Measurements from ENCODE around the gene GPR146. TPM values are rescaled to one million over a fixed set of nuclear protein-coding genes. Genes with fewer than 3 reads are reported as not detected.

The GPR146 gene
- total and polyA plus RNA-seq, 2 of the 8 experiments (the other 6 are each of a cell fraction or from before 2014, with no cell fraction given), result 1.8 to 2.7 TPM

- CTCF ChIA-PET (ENCODE audit: partially characterized antibody), result interaction anchor here (0.8 to 5.6 kb wide), 7 partner anchors 12 to 183 kb away, joined by 3 to 21 read pairs (median 4); no protein-coding TSS in a partner anchor
- Histone ChIP-seq H3K4me2 (ENCODE audit: insufficient read depth in 1 of 2, low read depth in 2 of 2, low read length in 2 of 2) (no peak overlapping the region), H3K4ac (replicated peaks; ENCODE audit: insufficient read length, low read depth, low read length) (no peak overlapping the region), H3K18ac (ENCODE audit: extremely low read depth, low read length) (no peak overlapping the region), H3K36me3 (ENCODE audit: control insufficient read depth in 2 of 4, insufficient read depth in 4 of 4, low read length in 3 of 4) (peaks cover 0 to 4% (median 0%) of the 10 kb centered on the region in 4 experiments; a peak in 2 of 8 replicates), H3K9me3 (ENCODE audit: insufficient read depth in 2 of 2, low read depth in 1 of 2, low read length in 1 of 2) (no peaks in the 10 kb centered on the region), H3K23ac (ENCODE audit: insufficient read length) (no peak overlapping the region), H3K23me2 (ENCODE audit: low read depth, low read length) (no peaks in the 10 kb centered on the region), H3K79me2 (ENCODE audit: control insufficient read depth in 1 of 2, insufficient read depth in 2 of 2, low read length in 2 of 2) (peaks cover 0 to 2% of the 10 kb centered on the region in 2 experiments; a peak in 1 of 4 replicates), H2BK12ac (ENCODE audit: low read depth, low read length) (no peak overlapping the region), H3K9ac (replicated peaks in 1 of 4; ENCODE audit: extremely low read depth in 1 of 4, low read depth in 3 of 4, low read length in 3 of 4) (no peak overlapping the region), H3K56ac (replicated peaks; ENCODE audit: insufficient read length, low read depth, low read length) (no peak overlapping the region), H4K20me1 (replicated peaks in 1 of 2; ENCODE audit: control insufficient read depth in 1 of 2, insufficient read depth in 2 of 2, low read length in 2 of 2) (peaks cover 5 to 19% of the 10 kb centered on the region in 2 experiments), H2BK15ac (ENCODE audit: low read length) (no peak overlapping the region), H3K4me1 (replicated peaks in 1 of 4; ENCODE audit: control insufficient read depth in 3 of 4, insufficient read depth in 4 of 4, low read length in 3 of 4) (peaks cover 0 to 7% (median 3%) of the 10 kb centered on the region in 4 experiments; a peak in 4 of 7 replicates), H2BK120ac (replicated peaks; ENCODE audit: low read depth, low read length) (no peak overlapping the region), H3K27ac (ENCODE audit: low read depth, low read length) (no peak overlapping the region), H2BK5ac (ENCODE audit: low read depth, low read length) (no peak overlapping the region), H2AK5ac (ENCODE audit: low read depth, low read length) (no peak overlapping the region), H4K8ac (ENCODE audit: extremely low read depth, insufficient read depth, low read length) (no peak overlapping the region; the same call in 1 of the 2 replicates), H2BK20ac (ENCODE audit: low read length) (no peak overlapping the region), H4K91ac (replicated peaks; ENCODE audit: insufficient read length, low read length) (no peak overlapping the region), H3K4me3 (ENCODE audit: extremely low read depth in 1 of 4, insufficient read depth in 2 of 4, low read depth in 3 of 4, low read length in 4 of 4) (no peak overlapping the region), H4K5ac (ENCODE audit: insufficient read length, low read depth, low read length) (no peak overlapping the region), H2AFZ (ENCODE audit: low read length) (no peak overlapping the region), H3K14ac (ENCODE audit: insufficient read length) (no peak overlapping the region), H3K79me1 (ENCODE audit: low read depth, low read length) (peaks cover 4% of the 10 kb centered on the region; the same call in 1 of the 2 replicates), H3K27me3 (replicated peaks in 1 of 4; ENCODE audit: control insufficient read depth in 3 of 4, extremely low read depth in 1 of 4, insufficient read depth in 3 of 4, low read length in 3 of 4) (no peaks in the 10 kb centered on the region)
- DNase-seq (ENCODE audit: low read depth in 1 of 2, low spot score in 2 of 2) (no peak), FAIRE-seq (no peak)
- POLR2A ChIA-PET (ENCODE audit: partially characterized antibody), result no interaction called here
- 92% methylated on average over 37 of the region's 40 CpGs; no CpG with 5 or more reads in 1 of the 2 experiments for WGBS, 2 experiments (ENCODE audit: extremely low coverage in 1 of 2, insufficient coverage in 1 of 2, insufficient read length in 1 of 2, insufficient replicate concordance in 2 of 2, low coverage in 1 of 2, low lambda C conversion rate in 2 of 2, missing lambda C conversion rate in 1 of 2)
- TF ChIP-seq CHD1 (IDR thresholded peaks at IDR 0.05; ENCODE audit: low read depth, low read length) (no peak), RNF2 (IDR thresholded peaks at IDR 0.05; ENCODE audit: borderline replicate concordance, low read depth, low read length, missing control alignments, poor library complexity, severe bottlenecking) (no peak), KDM1A (IDR thresholded peaks at IDR 0.05; ENCODE audit: borderline replicate concordance, low read length) (no peak), TAF7 (optimal IDR thresholded peaks at IDR 0.05; ENCODE audit: borderline replicate concordance, low read depth, low read length) (no peak), POLR2A (IDR thresholded peaks at IDR 0.05; ENCODE audit: control extremely low read depth in 1 of 2, low read depth in 2 of 2, low read length in 2 of 2) (no peak), KDM4A (IDR thresholded peaks at IDR 0.05; ENCODE audit: low read depth, low read length, severe bottlenecking) (no peak), MAFK (IDR thresholded peaks at IDR 0.05; ENCODE audit: low read depth, low read length) (no peak), RFX5 (IDR thresholded peaks at IDR 0.05; ENCODE audit: borderline replicate concordance, low read depth, low read length) (no peak), TAF1 (IDR thresholded peaks at IDR 0.05; ENCODE audit: low read depth, low read length) (no peak), SP1 (IDR thresholded peaks at IDR 0.05; ENCODE audit: low read depth, low read length) (no peak), EZH2 (IDR thresholded peaks at IDR 0.05; ENCODE audit: low read depth, low read length, severe bottlenecking) (no peak), SIRT6 (IDR thresholded peaks at IDR 0.05; ENCODE audit: low read length) (no peak), NRF1 (IDR thresholded peaks at IDR 0.05; ENCODE audit: low read depth, low read length) (no peak), YY1 (IDR thresholded peaks at IDR 0.05; ENCODE audit: low read depth, low read length) (no peak)
These were observed 48.6 kb downstream of the GPR146 start for GRCh38 chr7:1092806-1093501.

All from H1 (cell line).